B cell (primary cell): ENCODE results near the gene GALNT4. TPM values are rescaled to one million over a fixed set of nuclear protein-coding genes. Genes with fewer than 3 reads are reported as not detected.

Experiments
- ATAC-seq: fragments of 200-7000 bp; cut with Tn5 transposase; one replicate; pipeline ENCODE4 v1.10.0; 2021; ENCODE audit warnings: low read depth, mild to moderate bottlenecking, moderate number of reproducible peaks, moderate library complexity
- CTCF ChIA-PET: fragments of 350-600 bp; sonication (Branson Sonifier 250); formaldehyde crosslinking; loops from one replicate; lab custom pipeline; 2021; ENCODE audit warnings: antibody characterized with exemption, inconsistent platforms; lab: Charles Lee
- POLR2A ChIA-PET: fragments of 350-600 bp; sonication (Branson Sonifier 250); formaldehyde crosslinking; loops from one replicate; lab custom pipeline; 2021; ENCODE audit warnings: antibody characterized with exemption; lab: Charles Lee
- DNase-seq: peaks from one replicate; pipeline ENCODE4 v3.0.0; 2013
- H2AFZ ChIP-seq: 2 replicates; pipeline ENCODE4 v1.6.1; 2012; ENCODE audit warnings: mild to moderate bottlenecking, low read depth, low read length; ENCODE audit not compliant: insufficient read depth, poor library complexity, severe bottlenecking
- H3K27ac ChIP-seq, 2 donors: 1 replicate in 1 of 2; 2 replicates in 1 of 2; pipeline ENCODE4 v1.5.1; 2012 to 2013; ENCODE audit warnings: low read length in 2 of 2, mild to moderate bottlenecking in 2 of 2, moderate library complexity in 1 of 2
- H3K27me3 ChIP-seq, 4 experiments: fragments of 200-600 bp in 1 of 4; sonication (generic) in 1 of 4; replicated peaks in 1 of 4; 1 replicate in 2 of 4; 2 replicates in 2 of 4; pipeline versions ENCODE4 v1.6.1 to v1.7.0; 2013 to 2016; ENCODE audit warnings: low read length in 3 of 4, mild to moderate bottlenecking in 2 of 4, mixed read lengths in 1 of 4, moderate library complexity in 1 of 4; ENCODE audit not compliant: insufficient read depth in 4 of 4, control insufficient read depth in 3 of 4; ENCODE audit errors: control extremely low read depth in 1 of 4
- H3K36me3 ChIP-seq, 2 experiments: replicated peaks in 1 of 2; 1 replicate in 1 of 2; 2 replicates in 1 of 2; pipeline versions ENCODE4 v1.6.1 to v1.7.1; 2013; ENCODE audit warnings: low read length in 1 of 2; ENCODE audit not compliant: insufficient read depth in 2 of 2, control insufficient read depth in 1 of 2; ENCODE audit errors: control extremely low read depth in 1 of 2, extremely low read depth in 1 of 2
- H3K4me1 ChIP-seq, 2 donors: fragments of 200-600 bp in 1 of 2; sonication (generic) in 1 of 2; 1 replicate in 1 of 2; 2 replicates in 1 of 2; pipeline versions ENCODE4 v1.5.1 to v1.6.1; 2013 to 2017; ENCODE audit warnings: low read length in 2 of 2; ENCODE audit not compliant: control insufficient read depth in 2 of 2, insufficient read depth in 2 of 2
- H3K4me2 ChIP-seq: replicated peaks from 2 replicates; pipeline ENCODE3; 2012; ENCODE audit warnings: mild to moderate bottlenecking, low read depth, low read length; ENCODE audit not compliant: poor library complexity, severe bottlenecking
- H3K4me3 ChIP-seq, 5 experiments: fragments of 200-600 bp in 1 of 5; sonication (generic) in 1 of 5; 1 replicate in 3 of 5; 2 replicates in 2 of 5; pipeline versions ENCODE4 v1.5.1 to v1.7.0; 2011 to 2016; ENCODE audit warnings: low read length in 4 of 5, mild to moderate bottlenecking in 4 of 5, low read depth in 2 of 5, control low read depth in 1 of 5, moderate library complexity in 1 of 5; ENCODE audit not compliant: insufficient read depth in 1 of 5; ENCODE audit errors: control extremely low read depth in 1 of 5, extremely low read depth in 1 of 5
- H3K79me2 ChIP-seq: fragments of 200-600 bp; sonication (generic); one replicate; pipeline ENCODE4 v1.6.0; 2016; ENCODE audit warnings: low read length; ENCODE audit not compliant: control insufficient read depth, insufficient read depth
- H3K9ac ChIP-seq: fragments of 200-600 bp; sonication (generic); 2 replicates; pipeline ENCODE4 v1.6.1; 2017; ENCODE audit warnings: mild to moderate bottlenecking, low read length, moderate library complexity
- H3K9me3 ChIP-seq, 3 donors: one replicate each; pipeline versions ENCODE4 v1.6.1 to v1.7.1; 2013; ENCODE audit warnings: low read length in 2 of 3; ENCODE audit not compliant: control insufficient read depth in 2 of 3, insufficient read depth in 1 of 3; ENCODE audit errors: control extremely low read depth in 1 of 3
- H4K20me1 ChIP-seq: 2 replicates; pipeline ENCODE4 v1.6.0; 2012; ENCODE audit warnings: mild to moderate bottlenecking, low read length; ENCODE audit not compliant: insufficient read depth, control insufficient read depth, poor library complexity, severe bottlenecking
- H3K27ac Mint-ChIP-seq: one replicate; pipeline ENCODE4 v1.8.0; 2021; ENCODE audit warnings: mixed read lengths
- H3K27me3 Mint-ChIP-seq: one replicate; pipeline ENCODE4 v1.8.0; 2021; ENCODE audit warnings: mixed read lengths
- H3K4me1 Mint-ChIP-seq: one replicate; pipeline ENCODE4 v1.8.0; 2021; ENCODE audit warnings: mixed read lengths
- H3K4me3 Mint-ChIP-seq: one replicate; pipeline ENCODE4 v1.8.0; 2021; ENCODE audit warnings: mixed read lengths
- H3K9me3 Mint-ChIP-seq: one replicate; pipeline ENCODE4 v1.8.0; 2022; ENCODE audit warnings: mixed read lengths; ENCODE audit not compliant: insufficient read depth
- EZH2 ChIP-seq: IDR thresholded peaks from 2 replicates; pipeline ENCODE4 v1.6.1; 2012; ENCODE audit warnings: borderline replicate concordance, low read depth, mild to moderate bottlenecking, moderate library complexity, low read length; ENCODE audit not compliant: insufficient read depth, poor library complexity, severe bottlenecking
- WGBS: methylation state at CpG from one replicate; pipeline ENCODE4 v1.1.5; 2013; ENCODE audit warnings: missing lambda C conversion rate; ENCODE audit not compliant: insufficient coverage; 5-methylcytosine and 5-hydroxymethylcytosine counted together
- intact Hi-C: fragments of 100-400 bp; cut with micrococcal nuclease; formaldehyde crosslinking; loops from one replicate; pipeline ENCODE4 v1.10.0; 2022
- polyA plus RNA-seq: library from polyadenylated mRNA; depleted of rRNA; stranded (reverse); fragments of >200 nt; gene quantifications from 2 replicates; pipeline ENCODE4 v1.2.3, GENCODE V29; 2012
- total RNA-seq, 2 donors: library from RNA; stranded (reverse); fragments of 120-200 nt in 1 of 2; gene quantifications; 1 replicate in 1 of 2; 2 replicates in 1 of 2; pipeline versions ENCODE4 v1.2.3 to v1.2.4, GENCODE V29; 2013 to 2022
- TF ChIP-seq, protein P1 (sequence below): fragments of 200-600 bp; IDR thresholded peaks from one replicate; pipeline ENCODE4 v1.8.0; 2022; ENCODE audit warnings: antibody characterized with exemption, mild to moderate bottlenecking

Gene GALNT4
- total and polyA plus RNA-seq, 2 donors (not counting 1 experiment from before 2014, with no cell fraction given): 4.9 to 10.3 TPM

DNA sequence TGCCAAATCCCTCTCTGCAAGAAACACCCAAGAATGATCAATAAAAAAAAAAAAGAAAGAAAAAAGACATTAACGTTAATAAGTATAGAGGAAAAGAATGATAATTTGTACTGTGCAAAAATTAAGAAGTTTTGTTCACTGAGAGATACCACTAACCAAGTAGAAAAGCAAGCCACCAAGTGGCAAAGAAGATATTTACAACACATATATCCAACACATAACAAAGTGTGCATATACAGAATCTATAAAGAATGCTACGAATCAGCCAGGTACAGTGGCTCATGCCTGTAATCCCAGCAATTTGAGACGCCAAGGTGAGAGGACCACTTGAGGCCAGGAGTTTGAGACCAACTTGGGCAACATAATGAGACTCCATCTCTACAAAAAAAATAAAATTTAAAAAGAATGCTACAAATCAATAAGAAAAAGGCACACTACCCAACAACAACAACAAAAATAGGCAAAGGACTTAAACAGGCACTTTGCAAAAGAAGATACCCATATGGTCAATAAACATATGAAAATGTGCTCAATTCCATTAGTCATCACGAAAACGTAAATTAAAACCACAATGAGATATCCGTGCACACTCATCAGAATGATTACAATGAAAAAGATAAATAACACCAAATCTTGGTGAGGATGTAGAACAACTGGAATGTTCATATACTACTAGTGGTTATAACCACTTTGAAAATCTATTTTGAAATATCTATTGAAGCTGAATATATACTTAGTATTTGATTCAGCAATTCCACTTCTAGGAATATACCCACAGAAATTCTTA, 19.8 kb downstream of the GALNT4 start:
- intact Hi-C loops: no loop called here
- H3K27me3 ChIP-seq: no peaks in the 10 kb centered on the region
- H3K27ac ChIP-seq: no peak overlapping the region
- H3K9ac ChIP-seq: no peak overlapping the region
- H3K4me1 Mint-ChIP-seq: no peaks in the 10 kb centered on the region
- no peak overlapping the region for H2AFZ ChIP-seq
- no peaks in the 10 kb centered on the region for H3K9me3 ChIP-seq
- no peak for TF ChIP-seq EZH2
- TF ChIP-seq, protein P1, sequence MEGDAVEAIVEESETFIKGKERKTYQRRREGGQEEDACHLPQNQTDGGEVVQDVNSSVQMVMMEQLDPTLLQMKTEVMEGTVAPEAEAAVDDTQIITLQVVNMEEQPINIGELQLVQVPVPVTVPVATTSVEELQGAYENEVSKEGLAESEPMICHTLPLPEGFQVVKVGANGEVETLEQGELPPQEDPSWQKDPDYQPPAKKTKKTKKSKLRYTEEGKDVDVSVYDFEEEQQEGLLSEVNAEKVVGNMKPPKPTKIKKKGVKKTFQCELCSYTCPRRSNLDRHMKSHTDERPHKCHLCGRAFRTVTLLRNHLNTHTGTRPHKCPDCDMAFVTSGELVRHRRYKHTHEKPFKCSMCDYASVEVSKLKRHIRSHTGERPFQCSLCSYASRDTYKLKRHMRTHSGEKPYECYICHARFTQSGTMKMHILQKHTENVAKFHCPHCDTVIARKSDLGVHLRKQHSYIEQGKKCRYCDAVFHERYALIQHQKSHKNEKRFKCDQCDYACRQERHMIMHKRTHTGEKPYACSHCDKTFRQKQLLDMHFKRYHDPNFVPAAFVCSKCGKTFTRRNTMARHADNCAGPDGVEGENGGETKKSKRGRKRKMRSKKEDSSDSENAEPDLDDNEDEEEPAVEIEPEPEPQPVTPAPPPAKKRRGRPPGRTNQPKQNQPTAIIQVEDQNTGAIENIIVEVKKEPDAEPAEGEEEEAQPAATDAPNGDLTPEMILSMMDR: no peak
- H3K4me1 ChIP-seq: no peaks in the 10 kb centered on the region
- H3K79me2 ChIP-seq: peaks cover 21% of the 10 kb centered on the region
- ChIA-PET POLR2A (no interaction called here), CTCF (no interaction called here)
- H3K27ac Mint-ChIP-seq: no peak overlapping the region
- ATAC-seq: no peak
- H3K27me3 Mint-ChIP-seq: no peaks in the 10 kb centered on the region
- no peak for DNase-seq
- H3K9me3 Mint-ChIP-seq: no peaks in the 10 kb centered on the region
- H3K36me3 ChIP-seq: peaks cover 0 to 2% of the 10 kb centered on the region in 2 experiments
- no peaks in the 10 kb centered on the region for H4K20me1 ChIP-seq
- WGBS: 100% methylated on average over 2 of the region's 6 CpGs
- H3K4me2 ChIP-seq: no peak overlapping the region
- H3K4me3 ChIP-seq: no peak overlapping the region
- no peak overlapping the region for H3K4me3 Mint-ChIP-seq

DNA sequence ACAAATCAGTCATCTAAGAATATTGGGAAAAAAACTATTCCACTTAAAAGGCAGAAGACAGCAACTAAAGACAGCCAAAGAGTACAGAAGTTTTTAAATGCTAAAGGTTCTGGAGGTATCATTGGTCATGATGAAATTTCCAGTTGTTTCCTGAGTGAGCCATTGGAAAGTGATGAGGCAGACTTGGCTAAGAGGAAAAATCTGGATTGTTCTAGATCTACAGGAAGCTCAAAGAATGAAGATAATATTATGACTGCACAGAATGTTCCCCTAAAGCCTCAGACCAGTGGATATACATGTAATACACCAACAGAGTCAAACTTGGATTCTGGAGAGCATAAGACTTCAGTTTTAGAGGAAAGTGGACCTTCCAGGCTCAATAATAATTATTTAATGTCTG, 22.8 kb downstream of the GALNT4 start:
- H3K4me2 ChIP-seq: no peak overlapping the region
- POLR2A ChIA-PET: no interaction called here
- H4K20me1 ChIP-seq: no peaks in the 10 kb centered on the region
- DNase-seq: no peak
- intact Hi-C loops: no loop called here
- H3K36me3 ChIP-seq: peaks cover 0 to 6% of the 10 kb centered on the region in 2 experiments
- no peak for ATAC-seq
- H3K27ac Mint-ChIP-seq: no peak overlapping the region
- no peaks in the 10 kb centered on the region for H3K9me3 Mint-ChIP-seq
- H3K4me3 ChIP-seq: no peak overlapping the region
- no peak overlapping the region for H3K4me3 Mint-ChIP-seq
- H3K27me3 ChIP-seq: no peaks in the 10 kb centered on the region
- peaks cover 24% of the 10 kb centered on the region for H3K79me2 ChIP-seq
- no peak for TF ChIP-seq EZH2
- TF ChIP-seq, protein P1: no peak
- no peak overlapping the region for H3K27ac ChIP-seq
- H2AFZ ChIP-seq: no peak overlapping the region
- CTCF ChIA-PET: no interaction called here
- H3K9ac ChIP-seq: no peak overlapping the region
- H3K27me3 Mint-ChIP-seq: no peaks in the 10 kb centered on the region
- no peaks in the 10 kb centered on the region for H3K4me1 Mint-ChIP-seq
- H3K4me1 ChIP-seq: no peaks in the 10 kb centered on the region
- H3K9me3 ChIP-seq: no peaks in the 10 kb centered on the region
